VCaP (cell line): ENCODE measurements around the gene RINL.
A peak's percentile ranks its signal among the peaks of the same experiment; 100 is the strongest.

Source experiments
- H3K27ac ChIP-seq: fragments of 450-650 bp; 2 replicates; pipeline ENCODE4 v1.5.1; 2017
- CTCF ChIP-seq: fragments of 450-650 bp; conservative IDR thresholded peaks from 2 replicates; pipeline ENCODE4 v1.5.1; 2017; ENCODE audit warnings: mild to moderate bottlenecking, moderate library complexity

Gene RINL

DNA sequence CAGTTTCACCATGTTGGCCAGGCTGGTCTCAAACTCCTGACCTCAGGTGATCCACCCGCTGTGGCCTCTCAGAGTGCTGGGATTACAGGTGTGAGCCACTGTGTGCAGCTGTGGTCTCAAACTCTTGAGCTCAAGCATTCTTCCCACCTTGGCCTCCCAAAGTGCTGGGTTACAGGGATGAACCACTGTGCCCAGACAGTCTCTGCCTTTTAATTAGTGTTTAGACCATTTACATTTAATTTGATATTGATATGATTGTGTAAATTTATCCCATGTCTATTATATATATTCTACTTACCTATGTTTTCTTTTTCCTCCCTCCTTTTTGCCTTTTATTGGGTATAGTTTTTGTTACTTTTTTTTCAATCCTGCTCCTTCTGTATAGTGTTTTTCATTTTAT, 23.6 kb upstream of the RINL start:
- H3K27ac ChIP-seq = peak overlapping the region; percentile 70
- no peak for TF ChIP-seq CTCF

GRCh38 chr19:38900743-38901190, 22.7 kb upstream of the RINL start:
- no peak for TF ChIP-seq CTCF
- H3K27ac ChIP-seq = peak overlapping the region; percentile 70

- peak overlapping the region; percentile 70 for H3K27ac ChIP-seq
- TF ChIP-seq CTCF = no peak
Measured at GRCh38 chr19:38900202-38900629, 22.1 kb upstream of the RINL start.

DNA sequence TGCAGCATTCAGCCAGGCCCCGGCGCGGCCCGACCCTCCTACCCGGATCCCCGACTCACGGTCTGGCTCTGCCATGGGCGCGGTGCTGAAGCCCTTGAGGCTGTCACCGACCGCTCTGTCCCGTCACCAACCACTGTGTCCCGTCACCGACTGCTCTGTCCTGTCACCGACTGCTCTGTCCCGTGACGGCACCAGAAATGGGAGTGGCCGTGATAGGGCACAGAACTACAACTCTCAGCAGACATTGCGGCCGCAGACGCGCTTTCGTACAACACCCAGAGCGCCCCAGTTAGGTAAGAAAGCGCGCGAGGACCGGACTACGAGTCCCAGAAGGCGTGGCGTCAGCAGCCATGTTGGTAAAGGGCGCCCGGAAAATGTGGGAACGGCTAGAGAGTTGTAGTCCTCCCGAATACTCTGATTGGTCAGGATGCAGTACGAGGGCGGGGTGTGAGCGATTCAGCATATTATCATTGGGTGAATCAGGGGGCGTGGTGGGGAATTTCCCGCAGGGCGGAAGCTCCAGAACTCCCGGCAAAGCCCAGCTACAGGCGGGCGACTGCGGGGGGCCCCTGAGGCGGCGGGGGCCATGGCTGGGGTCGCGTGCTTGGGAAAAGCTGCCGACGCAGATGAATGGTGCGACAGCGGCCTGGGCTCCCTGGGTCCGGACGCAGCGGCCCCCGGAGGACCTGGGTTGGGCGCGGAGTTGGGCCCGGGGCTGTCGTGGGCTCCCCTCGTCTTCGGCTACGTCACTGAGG, 21.5 kb upstream of the RINL start, which contains the start of the genes NFKBIB and SIRT2:
NFKBIB (plus strand) TSS at position 523 of the 755 bp plus-strand sequence; CDS start at position 587, 64 bp downstream.
SIRT2 (minus strand) TSS at position 172 of the 755 bp plus-strand sequence; CDS start at position 75, 97 bp downstream.
- peak within 1 kb of the TSS; percentile 70 for H3K27ac ChIP-seq
- no peak for TF ChIP-seq CTCF

GRCh38 chr19:38898788-38899446, 20.8 kb upstream of the RINL start:
- H3K27ac ChIP-seq = peak overlapping the region; percentile 70

GRCh38 chr19:38894968-38895367, 16.9 kb upstream of the RINL start:
- no peak for TF ChIP-seq CTCF
- H3K27ac ChIP-seq = no peak overlapping the region

More at GRCh38 chr19:38898788-38899446, 20.8 kb upstream of the RINL start:
- TF ChIP-seq CTCF = no peak

DNA sequence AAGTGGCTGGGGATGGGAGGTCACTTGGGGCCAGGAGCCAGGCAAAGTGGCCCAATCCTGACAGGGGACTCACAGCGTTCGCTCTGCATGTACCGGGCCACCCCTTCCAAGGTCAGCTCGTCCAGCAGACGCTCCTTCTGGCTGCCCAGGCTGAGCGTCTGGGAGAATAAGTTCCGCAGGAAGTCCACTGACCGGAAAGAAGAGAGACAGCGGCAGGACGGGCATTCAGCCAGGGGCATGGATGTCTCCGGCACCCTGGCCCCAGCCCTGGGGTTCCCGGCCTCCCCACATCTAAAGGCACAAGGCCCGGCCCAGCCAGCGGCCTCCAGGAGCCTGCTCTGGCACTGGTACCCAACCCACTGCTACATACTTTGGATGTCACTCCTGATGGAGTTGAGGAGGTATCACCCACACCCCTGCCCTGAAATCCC, 15.3 kb upstream of the RINL start:
- H3K27ac ChIP-seq = no peak overlapping the region
- TF ChIP-seq CTCF = no peak
